Measurements from ENCODE around the gene ZNF444. TPM values are rescaled to one million over a fixed set of nuclear protein-coding genes. Genes with fewer than 3 reads are reported as not detected.

Gene ZNF444
- total RNA-seq, 2 donors from 2014 or later, result 50.3 to 95.9 TPM

Small RNAs within 50 kb of the gene (small RNA-seq; reads per million reads assigned to genes)
- gene AC024580.2 (not detected), gene RF00019 (not detected)

Other genes with a start within 250 kb of the ZNF444 start
- not detected for gene NLRP13, start 209.0 kb upstream of the ZNF444 start, total RNA-seq
- gene NLRP8, start 193.5 kb upstream of the ZNF444 start, total RNA-seq, result not detected
- not detected for gene NLRP5, start 154.5 kb upstream of the ZNF444 start, total RNA-seq
- gene ZNF787, start 20.0 kb upstream of the ZNF444 start, total RNA-seq, result 10 to 100 TPM; 12.7 to 21.1 TPM
- not detected for gene GALP, start 34.7 kb downstream of the ZNF444 start, total RNA-seq
- gene ZSCAN5B, start 56.5 kb downstream of the ZNF444 start, total RNA-seq, result not detected
- gene ZSCAN5C, start 61.0 kb downstream of the ZNF444 start, total RNA-seq, result not detected
- gene EDDM13, start 131.5 kb downstream of the ZNF444 start, total RNA-seq, result not detected
- gene ZSCAN5A, start 173.6 kb downstream of the ZNF444 start, total RNA-seq, result 1 to 10 TPM; 4.9 to 7.3 TPM

Measured in body of pancreas (tissue), 2 donors.